Heart right ventricle (tissue), 16 donors: ENCODE data around the gene OSBPL3. TPM values are rescaled to one million over a fixed set of nuclear protein-coding genes. Genes with fewer than 3 reads are reported as not detected.

Source experiments
- ATAC-seq, 8 donors: fragments of 200-7000 bp; cut with Tn5 transposase; one replicate each; pipeline ENCODE4 v1.9.1; 2020; ENCODE audit warnings: mild to moderate bottlenecking in 8 of 8, moderate library complexity in 8 of 8, moderate number of reproducible peaks in 1 of 8
- DNase-seq, 2 donors: peaks; one replicate each; pipeline ENCODE4 v3.0.0-alpha.2; 2020
- H3K27ac ChIP-seq, 10 donors: fragments of 200-600 bp; sonication (generic) in 2 of 10; one replicate each; pipeline versions ENCODE4 v1.5.0 to v1.8.0; 2020 to 2022; ENCODE audit warnings: mild to moderate bottlenecking in 3 of 10
- H3K27me3 ChIP-seq, 7 donors: fragments of 200-600 bp; one replicate each; pipeline ENCODE4 v1.8.0; 2021 to 2022; ENCODE audit warnings: mild to moderate bottlenecking in 2 of 7
- H3K36me3 ChIP-seq, 9 donors: fragments of 200-600 bp; sonication (generic) in 1 of 9; one replicate each; pipeline versions ENCODE4 v1.5.0 to v1.8.0; 2020 to 2022; ENCODE audit warnings: mild to moderate bottlenecking in 2 of 9
- H3K4me1 ChIP-seq, 9 donors: fragments of 200-600 bp; sonication (generic) in 1 of 9; one replicate each; pipeline versions ENCODE4 v1.5.0 to v1.8.0; 2020 to 2022; ENCODE audit warnings: mild to moderate bottlenecking in 4 of 9
- H3K4me3 ChIP-seq, 10 donors: fragments of 200-600 bp; sonication (generic) in 2 of 10; one replicate each; pipeline versions ENCODE4 v1.5.0 to v1.8.0; 2020 to 2022; ENCODE audit warnings: mild to moderate bottlenecking in 7 of 10, moderate library complexity in 2 of 10
- H3K9me3 ChIP-seq, 11 donors: fragments of 200-600 bp in 10 of 11; sonication (generic) in 2 of 11; one replicate each; pipeline versions ENCODE4 v1.5.0 to v1.8.0; 2013 to 2022; ENCODE audit warnings: mild to moderate bottlenecking in 2 of 11, control low read depth in 1 of 11, moderate library complexity in 1 of 11
- WGBS, 2 donors: extraction: QIAGEN DNeasy Blood & Tissue Kit; methylation state at CpG; one replicate each; pipeline ENCODE4 v1.1.7; 2013; ENCODE audit warnings: inconsistent platforms in 1 of 2; 5-methylcytosine and 5-hydroxymethylcytosine counted together
- intact Hi-C, 10 donors: fragments of 100-400 bp; cut with DNase I; formaldehyde crosslinking; loops; one replicate each; pipeline versions ENCODE4 v1.11.1 to v1.14.2; 2022
- polyA plus RNA-seq, 2 donors: library from polyadenylated mRNA; stranded (reverse); fragments of 200-250 nt; gene quantifications; one replicate each; pipeline ENCODE4 v1.2.3, GENCODE V29; 2013
- total RNA-seq, 10 donors: library from RNA; stranded (reverse); fragmentation: NEBNext Ultra II Directional in 3 of 10; extraction: Animal tissue kit (Norgen Biotek cat#: 25700) in 3 of 10; gene quantifications; one replicate each; pipeline versions ENCODE4 v1.2.1 to v1.2.4, GENCODE V29; 2021 to 2023
- TF ChIP-seq, protein P1 (sequence below), 9 donors: fragments of 200-600 bp; sonication (generic) in 2 of 9; IDR thresholded peaks; one replicate each; pipeline versions ENCODE4 v1.5.0 to v1.8.0; 2021 to 2022; ENCODE audit warnings: antibody characterized with exemption in 9 of 9, mild to moderate bottlenecking in 5 of 9, moderate library complexity in 1 of 9
- donor health status: Arrhythmogenic right ventricular cardiomyopathy.
- donor health status: ischemic (EF 13 %, LVEDD 7.1; RV severe dilation, severe dysfunction).
- donor health status: healthy with polysubstance abuse.
- donor health status: DM: no; HTN: yes; CAD: no.
- donor health status: DM: no; HTN: no; CAD: no.
- donor health status: ischemic (EF 25% LVEDD 6.9; RV normal size, moderate dysfunction).
- donor health status: ischemic (EF 25% LVEDD 5.7; RV mildly dilated, moderate dysfunction).
- donor health status: healthy.
- donor health status: DM: yes; HTN: yes; CAD: no.
- donor health status: Ischemic cardiomyopathy.
- donor health status: ischemic (EF 35%, LVEDD 5.7; RV mildly dilated, moderate dysfunction).
- donor health status: nonischemic (EF 11% LVEDD 7.7; RV severe dilation, severe dysfunction).
- donor health status: DM: yes; HTN: yes; CAD: no.
- donor health status: PGD.
- donor health status: ischemic (EF 29% LVEDD 5.4; RV normal size, mild dysfunction).
- donor health status: nonischemic (EF 23%, LVEDD 6.1; RV moderate dilation, normal function).

The OSBPL3 gene
- total and polyA plus RNA-seq, 12 donors = 1.2 to 10.6 (median 3.5) TPM

DNA sequence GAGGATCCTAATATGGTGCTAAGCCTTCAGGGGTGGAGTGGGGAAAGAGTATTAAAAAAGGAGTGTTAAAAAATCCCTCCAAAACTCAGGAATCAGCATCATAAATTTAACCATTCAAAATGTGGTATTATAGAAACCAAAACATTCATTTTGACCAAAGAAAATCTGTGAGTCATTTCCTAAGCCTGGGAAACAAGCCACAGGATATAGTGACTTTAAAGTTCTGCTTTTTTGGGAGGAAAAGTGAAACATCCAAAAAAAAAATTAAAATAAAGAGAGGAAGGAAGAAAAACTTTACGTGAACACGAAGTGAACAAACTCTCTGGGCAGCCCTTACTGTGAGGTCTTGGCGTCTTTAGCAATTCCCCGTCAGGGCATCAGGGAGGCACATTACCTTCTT is 148.7 kb downstream of the OSBPL3 start:
- Histone ChIP-seq H3K4me3 (no peak overlapping the region), H3K4me1 (peaks cover 0 to 81% (median 21%) of the 10 kb centered on the region in 9 donors), H3K9me3 (no peaks in the 10 kb centered on the region), H3K27me3 (no peaks in the 10 kb centered on the region), H3K36me3 (peaks cover 0 to 16% (median 0%) of the 10 kb centered on the region in 9 donors), H3K27ac (peak overlapping the region in 3 of 10 donors; percentile 20 to 72 (median 53))
- TF ChIP-seq, protein P1, sequence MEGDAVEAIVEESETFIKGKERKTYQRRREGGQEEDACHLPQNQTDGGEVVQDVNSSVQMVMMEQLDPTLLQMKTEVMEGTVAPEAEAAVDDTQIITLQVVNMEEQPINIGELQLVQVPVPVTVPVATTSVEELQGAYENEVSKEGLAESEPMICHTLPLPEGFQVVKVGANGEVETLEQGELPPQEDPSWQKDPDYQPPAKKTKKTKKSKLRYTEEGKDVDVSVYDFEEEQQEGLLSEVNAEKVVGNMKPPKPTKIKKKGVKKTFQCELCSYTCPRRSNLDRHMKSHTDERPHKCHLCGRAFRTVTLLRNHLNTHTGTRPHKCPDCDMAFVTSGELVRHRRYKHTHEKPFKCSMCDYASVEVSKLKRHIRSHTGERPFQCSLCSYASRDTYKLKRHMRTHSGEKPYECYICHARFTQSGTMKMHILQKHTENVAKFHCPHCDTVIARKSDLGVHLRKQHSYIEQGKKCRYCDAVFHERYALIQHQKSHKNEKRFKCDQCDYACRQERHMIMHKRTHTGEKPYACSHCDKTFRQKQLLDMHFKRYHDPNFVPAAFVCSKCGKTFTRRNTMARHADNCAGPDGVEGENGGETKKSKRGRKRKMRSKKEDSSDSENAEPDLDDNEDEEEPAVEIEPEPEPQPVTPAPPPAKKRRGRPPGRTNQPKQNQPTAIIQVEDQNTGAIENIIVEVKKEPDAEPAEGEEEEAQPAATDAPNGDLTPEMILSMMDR (IDR thresholded peaks at IDR 0.05) = no peak
- DNase-seq = no peak
- 64 to 66% methylated on average over 4 of the region's 4 CpGs for WGBS, 2 donors
- ATAC-seq = peak in 4 of 8 donors; percentile 12 to 26 (median 14)
- intact Hi-C loops = no loop called here

DNA sequence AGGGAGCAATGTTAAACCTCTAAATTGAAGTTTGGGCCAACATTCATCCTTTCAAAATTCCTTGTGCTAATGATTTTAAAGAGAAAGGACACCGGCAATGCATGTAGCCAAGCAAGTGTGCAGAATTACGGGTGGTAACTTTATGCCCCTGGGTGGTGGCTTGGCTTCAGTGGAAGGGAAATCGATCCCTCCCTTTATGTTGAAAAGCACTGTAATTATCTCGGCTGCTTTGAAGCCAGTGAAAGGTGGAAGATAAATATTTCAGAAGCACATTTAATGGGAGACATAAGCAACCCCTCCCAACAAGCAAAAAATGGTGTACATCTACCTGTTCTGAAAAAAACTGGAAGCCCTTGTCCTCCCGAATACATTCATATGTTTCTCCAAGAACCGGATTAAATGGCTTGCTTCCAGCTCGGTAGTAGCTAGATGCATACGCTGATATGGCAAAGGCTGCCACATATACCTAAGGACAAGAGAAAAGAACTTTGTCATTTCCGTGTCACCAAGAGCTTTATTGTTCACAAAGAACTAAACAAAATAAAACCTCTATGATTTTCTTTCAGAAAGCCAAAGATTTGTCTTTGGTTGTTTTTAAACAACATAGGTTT is 149.4 kb downstream of the OSBPL3 start:
- intact Hi-C loops = no loop called here
- peak overlapping the region in 3 of 10 donors; percentile 12 to 72 (median 53) for H3K27ac ChIP-seq
- no peak for DNase-seq
- no peak for ATAC-seq
- H3K9me3 ChIP-seq = no peaks in the 10 kb centered on the region
- peaks cover 3 to 84% (median 27%) of the 10 kb centered on the region in 9 donors for H3K4me1 ChIP-seq
- no peaks in the 10 kb centered on the region for H3K27me3 ChIP-seq
- no peak overlapping the region for H3K4me3 ChIP-seq
- TF ChIP-seq, protein P1 (IDR thresholded peaks at IDR 0.05) = no peak
- WGBS, 2 donors = 78 to 80% methylated on average over 9 of the region's 9 CpGs
- peaks cover 0 to 16% (median 0%) of the 10 kb centered on the region in 9 donors for H3K36me3 ChIP-seq

DNA sequence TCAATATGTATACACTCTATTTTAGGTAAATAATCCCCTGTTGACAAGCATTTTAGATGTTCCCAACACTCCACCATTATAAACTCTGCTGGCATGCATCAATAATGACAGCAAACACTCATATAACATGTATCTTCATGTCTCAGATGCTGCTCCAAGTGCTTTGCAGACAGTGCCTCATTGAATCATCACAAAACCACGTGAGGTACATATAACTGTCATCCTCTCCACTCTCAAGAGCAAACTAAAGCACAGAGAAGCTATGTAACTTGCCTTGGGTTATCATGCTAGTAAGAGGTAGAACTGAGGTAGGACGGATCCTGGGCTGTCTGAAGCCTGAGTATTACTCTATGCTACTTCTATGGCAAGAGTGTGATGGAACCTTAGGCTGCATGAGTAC is 150.2 kb downstream of the OSBPL3 start:
- H3K4me3 ChIP-seq = no peak overlapping the region
- intact Hi-C loops = loop anchor here in 2 of 10 donors (10.0 kb wide), 2 partner anchors 65 to 155 kb away; partner anchors contain the start of gene OSBPL3 (in 1 of the 2)
- DNase-seq (no peak), ATAC-seq (no peak)
- no peaks in the 10 kb centered on the region for H3K27me3 ChIP-seq
- H3K27ac ChIP-seq = no peak overlapping the region
- 66 to 76% methylated on average over 2 of the region's 2 CpGs for WGBS, 2 donors
- H3K9me3 ChIP-seq = no peaks in the 10 kb centered on the region
- peaks cover 0 to 16% (median 0%) of the 10 kb centered on the region in 9 donors for H3K36me3 ChIP-seq
- TF ChIP-seq, protein P1 (IDR thresholded peaks at IDR 0.05) = no peak
- peaks cover 7 to 85% (median 27%) of the 10 kb centered on the region in 9 donors for H3K4me1 ChIP-seq

DNA sequence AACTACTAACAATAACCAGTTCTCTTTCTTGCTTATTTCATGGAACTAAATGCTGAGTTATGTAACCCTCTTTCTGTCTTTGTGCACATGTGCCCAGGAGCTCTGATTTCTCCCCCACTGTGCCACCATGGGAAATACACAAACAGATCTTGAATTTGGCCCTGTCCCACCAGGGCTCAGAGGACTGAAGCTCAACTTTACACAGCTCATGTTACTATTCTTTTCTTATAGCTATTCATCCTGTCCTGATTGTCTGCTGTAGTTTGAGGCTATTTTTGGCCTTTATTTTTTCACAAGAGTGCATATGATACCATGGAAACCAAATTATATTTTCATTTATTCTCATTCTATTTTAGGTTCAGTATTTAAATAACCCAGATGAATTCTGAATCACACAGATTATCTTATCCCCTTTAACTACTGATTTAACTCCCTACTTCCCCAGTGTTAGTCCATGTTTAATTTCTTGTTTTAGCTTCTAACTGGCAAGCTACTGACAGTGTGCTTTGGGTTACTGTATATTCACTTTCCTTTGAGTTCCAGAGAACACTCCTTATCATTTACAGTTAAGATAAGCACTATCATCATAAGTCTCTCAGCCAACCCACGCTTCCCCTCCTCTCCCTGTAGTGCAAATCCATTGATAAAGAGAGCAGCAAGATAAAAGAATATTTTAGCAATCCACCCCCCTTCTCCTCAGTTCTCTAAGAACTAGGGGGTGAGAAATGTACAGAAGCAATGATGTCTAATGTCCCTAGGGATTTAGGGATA is 150.9 kb downstream of the OSBPL3 start:
- WGBS, 2 donors = 33 to 40% methylated on average over 1 of the region's 1 CpG
- peak overlapping the region in 4 of 10 donors; percentile 11 to 46 (median 26) for H3K27ac ChIP-seq
- TF ChIP-seq, protein P1 (IDR thresholded peaks at IDR 0.05) = no peak
- peak in 6 of 8 donors; percentile 19 to 86 (median 67) for ATAC-seq
- no peaks in the 10 kb centered on the region for H3K9me3 ChIP-seq
- intact Hi-C loops = loop anchor here in 2 of 10 donors (10.0 kb wide), 2 partner anchors 66 to 156 kb away; partner anchors contain the start of gene OSBPL3 (in 1 of the 2)
- DNase-seq = no peak
- H3K4me1 ChIP-seq = peaks cover 7 to 80% (median 27%) of the 10 kb centered on the region in 9 donors
- H3K36me3 ChIP-seq = peaks cover 0 to 16% (median 0%) of the 10 kb centered on the region in 9 donors
- H3K4me3 ChIP-seq = no peak overlapping the region
- no peaks in the 10 kb centered on the region for H3K27me3 ChIP-seq
